Small intestine (tissue), 7 donors: ENCODE measurements around the gene GPC2. TPM values are rescaled to one million over a fixed set of nuclear protein-coding genes. Genes with fewer than 3 reads are reported as not detected.

Experiments
- DNase-seq, 2 donors: peaks; one replicate each; pipeline versions ENCODE4 v3.0.0 to v3.0.0-alpha.2; 2013
- FAIRE-seq: peaks from 2 replicates; lab custom pipeline; 2012; peaks lifted over from hg19 to GRCh38; lab: Jason Lieb, UNC
- H3K27ac ChIP-seq, 3 donors: one replicate each; pipeline ENCODE4 v1.5.1; 2013; ENCODE audit warnings: low read length in 2 of 3, mild to moderate bottlenecking in 2 of 3, control low read depth in 1 of 3, inconsistent platforms in 1 of 3, low read depth in 1 of 3, moderate library complexity in 1 of 3
- H3K27me3 ChIP-seq, 3 donors: one replicate each; pipeline ENCODE4 v1.6.1; 2013; ENCODE audit warnings: low read length in 3 of 3, inconsistent platforms in 1 of 3; ENCODE audit not compliant: control insufficient read depth in 3 of 3, insufficient read depth in 3 of 3
- H3K36me3 ChIP-seq, 3 donors: one replicate each; pipeline ENCODE4 v1.6.1; 2013; ENCODE audit warnings: low read length in 3 of 3, inconsistent platforms in 1 of 3, low read depth in 1 of 3, mild to moderate bottlenecking in 1 of 3, moderate library complexity in 1 of 3; ENCODE audit not compliant: control insufficient read depth in 3 of 3, insufficient read depth in 2 of 3
- H3K4me1 ChIP-seq, 3 donors: one replicate each; pipeline ENCODE4 v1.6.1; 2013; ENCODE audit warnings: low read length in 2 of 3, inconsistent platforms in 1 of 3, low read depth in 1 of 3, mild to moderate bottlenecking in 1 of 3, moderate library complexity in 1 of 3; ENCODE audit not compliant: control insufficient read depth in 3 of 3, insufficient read depth in 2 of 3
- H3K4me3 ChIP-seq, 3 donors: one replicate each; pipeline ENCODE4 v1.5.1; 2013; ENCODE audit warnings: low read length in 3 of 3, control low read depth in 1 of 3, inconsistent platforms in 1 of 3, low read depth in 1 of 3, mild to moderate bottlenecking in 1 of 3, moderate library complexity in 1 of 3
- H3K9me3 ChIP-seq, 2 donors: one replicate each; pipeline ENCODE4 v1.6.1; 2013; ENCODE audit warnings: low read depth in 1 of 2, low read length in 1 of 2; ENCODE audit not compliant: control insufficient read depth in 2 of 2, insufficient read depth in 1 of 2
- WGBS, 3 donors: extraction: QIAGEN DNeasy Blood & Tissue Kit; methylation state at CpG; one replicate each; pipeline ENCODE4 v1.1.7; 2013; 5-methylcytosine and 5-hydroxymethylcytosine counted together
- polyA plus RNA-seq, 4 donors: library from polyadenylated mRNA; stranded (reverse) in 3 of 4; unstranded in 1 of 4; fragments of 200-250 nt in 3 of 4; fragments of 120-200 nt in 1 of 4; gene quantifications; one replicate each; pipeline versions ENCODE4 v1.2.1 to v1.2.3, GENCODE V29; 2013
- donor health status: healthy with polysubstance abuse.
- donor health status: control.
- donor health status: control.
- donor health status: Bipolar disorder and iron deficiency.
- donor health status: healthy.

The GPC2 gene
- polyA plus RNA-seq, 4 donors, result 0.94 to 2.1 TPM; not detected in 2

DNA sequence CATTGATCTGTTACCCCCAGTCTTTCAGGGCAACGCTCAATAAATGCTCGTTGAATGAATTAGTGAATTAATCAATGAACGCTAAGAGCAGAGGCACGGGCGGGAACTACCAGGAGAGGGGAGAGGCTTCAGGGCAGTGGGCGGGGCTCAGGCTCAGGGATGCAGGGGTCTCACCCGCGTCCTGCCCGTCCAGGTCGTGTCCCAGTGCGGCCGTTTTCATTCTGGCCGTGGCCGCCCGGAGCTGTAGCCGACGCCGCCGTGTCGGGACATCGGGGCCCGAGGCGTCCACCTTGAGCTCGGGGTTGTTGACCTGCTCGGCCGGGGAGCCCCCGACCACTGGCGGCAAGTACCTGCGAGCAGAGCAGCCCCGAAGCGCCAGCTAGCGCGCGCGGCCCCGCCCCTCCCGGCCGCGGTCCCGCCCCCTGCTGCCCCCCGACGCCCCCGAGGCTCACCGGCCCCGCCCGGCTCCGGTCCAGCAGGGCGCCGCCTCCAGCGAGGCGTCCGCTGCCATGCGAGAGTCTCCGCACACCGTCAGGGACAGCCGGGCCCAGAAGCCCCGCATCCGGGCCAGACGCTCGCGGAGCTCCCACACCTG lies 6.0 kb downstream of the GPC2 start:
- 2 to 5% (median 3%) methylated on average over 38 to 61 of the region's 61 CpGs for WGBS, 3 donors
- Histone ChIP-seq H3K36me3 (no peaks in the 10 kb centered on the region), H3K4me1 (peaks cover 3 to 24% (median 4%) of the 10 kb centered on the region in 3 donors), H3K27me3 (peaks cover 0 to 39% (median 0%) of the 10 kb centered on the region in 3 donors), H3K4me3 (peak overlapping the region in 2 of 3 donors; percentile 27 to 54), H3K9me3 (no peaks in the 10 kb centered on the region), H3K27ac (no peak overlapping the region)
- DNase-seq (no peak), FAIRE-seq (no peak)

DNA sequence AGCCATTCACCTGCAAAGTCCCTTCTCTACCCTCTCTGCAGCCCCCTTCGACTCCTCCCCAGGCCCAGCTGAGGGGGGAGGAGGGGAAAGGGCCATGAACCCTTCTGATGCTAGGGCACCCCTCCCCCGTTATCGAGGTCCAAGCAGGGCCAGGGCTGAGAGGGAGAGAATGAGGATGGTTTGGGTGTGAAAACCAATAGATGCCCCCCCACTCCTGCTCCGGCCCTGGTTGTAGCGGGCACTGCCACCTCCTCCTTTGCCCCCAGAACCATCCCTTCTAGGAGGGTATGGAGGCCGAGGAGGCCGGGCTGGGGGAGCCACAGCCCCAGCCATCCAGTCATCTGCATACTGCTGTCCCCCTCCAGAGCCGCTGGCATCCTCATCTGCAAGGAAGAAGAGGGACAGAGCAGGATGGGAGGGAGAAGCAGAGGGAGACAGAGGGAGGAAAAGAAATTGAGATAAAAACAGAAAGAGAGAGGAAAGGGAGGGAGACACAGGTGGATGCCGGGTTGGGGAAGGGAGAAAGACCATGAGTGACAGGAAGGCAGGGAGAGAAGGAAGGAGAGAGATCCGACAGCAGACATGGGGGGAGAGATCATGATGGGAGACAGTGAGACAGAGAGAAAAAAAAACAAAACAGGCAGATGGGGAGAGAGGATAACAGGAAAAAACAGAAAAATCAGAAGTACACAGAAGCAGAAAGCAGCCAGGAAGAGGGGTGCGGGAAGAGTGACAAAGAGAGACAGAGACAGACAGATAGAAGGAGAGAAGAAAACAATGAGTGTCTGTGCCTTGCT lies 6.9 kb downstream of the GPC2 start:
- WGBS, 3 donors, result 85 to 89% (median 89%) methylated on average over 11 of the region's 11 CpGs
- no peak for DNase-seq
- H3K27me3 ChIP-seq, result peaks cover 0 to 39% (median 0%) of the 10 kb centered on the region in 3 donors

DNA sequence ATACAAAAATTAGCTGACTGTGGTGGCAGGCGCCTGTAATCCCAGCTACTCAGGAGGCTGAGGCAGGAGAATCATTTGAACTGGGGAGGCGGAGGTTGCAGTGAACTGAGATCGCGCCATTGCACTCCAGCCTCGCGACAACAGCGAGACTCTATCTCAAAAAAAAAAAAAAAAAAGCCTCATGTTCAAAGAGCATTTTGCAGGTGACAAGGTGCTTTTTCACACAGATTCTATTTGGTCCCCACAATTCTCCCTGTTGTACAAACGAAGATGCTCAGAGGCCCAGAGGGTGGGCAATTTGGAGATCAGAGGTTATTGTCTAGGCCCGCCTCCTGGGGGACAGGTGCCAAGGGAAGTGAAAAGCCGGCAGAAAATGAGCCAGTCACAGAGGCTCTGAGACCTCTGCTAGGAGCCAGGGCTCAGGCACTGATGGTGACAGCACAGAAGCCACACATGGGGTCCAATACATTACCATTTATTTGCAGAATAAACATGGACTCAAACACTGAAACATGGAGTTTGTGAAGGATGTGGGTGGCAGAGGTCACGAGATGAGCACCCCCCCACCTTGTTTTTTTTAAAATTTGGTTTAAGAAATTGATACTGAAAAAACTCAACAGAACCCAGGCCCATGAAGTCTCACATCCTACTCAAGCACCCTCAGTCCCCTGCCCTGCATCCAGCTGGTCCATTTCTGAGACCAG lies 7.9 kb downstream of the GPC2 start:
- WGBS, 3 donors, result 29 to 61% (median 45%) methylated on average over 11 of the region's 11 CpGs
- H3K4me3 ChIP-seq, result no peak overlapping the region
- DNase-seq (no peak), FAIRE-seq (no peak)
- H3K9me3 ChIP-seq, result no peaks in the 10 kb centered on the region
- no peaks in the 10 kb centered on the region for H3K36me3 ChIP-seq
- peaks cover 3 to 24% (median 4%) of the 10 kb centered on the region in 3 donors for H3K4me1 ChIP-seq
- no peak overlapping the region for H3K27ac ChIP-seq
- H3K27me3 ChIP-seq, result peaks cover 0 to 39% (median 0%) of the 10 kb centered on the region in 3 donors

More for the DNA sequence above, 6.9 kb downstream of the GPC2 start:
- no peaks in the 10 kb centered on the region for H3K9me3 ChIP-seq
- FAIRE-seq, result no peak
- no peak overlapping the region for H3K27ac ChIP-seq
- H3K4me1 ChIP-seq, result peaks cover 3 to 24% (median 4%) of the 10 kb centered on the region in 3 donors
- no peak overlapping the region for H3K4me3 ChIP-seq
- H3K36me3 ChIP-seq, result no peaks in the 10 kb centered on the region

GRCh38 chr7:100167912-100168323 lies 9.3 kb downstream of the GPC2 start:
- Histone ChIP-seq H3K27me3 (peaks cover 0 to 39% (median 0%) of the 10 kb centered on the region in 3 donors), H3K9me3 (no peaks in the 10 kb centered on the region), H3K27ac (peak overlapping the region in 2 of 3 donors; percentile 32 to 53), H3K4me1 (peaks cover 3 to 30% (median 4%) of the 10 kb centered on the region in 3 donors), H3K4me3 (peak overlapping the region in 1 of 3 donors; percentile 39), H3K36me3 (no peaks in the 10 kb centered on the region)
- whole genome bisulfite sequencing, 3 donors, result 0 to 5% (median 1%) methylated on average over 11 of the region's 11 CpGs
- DNase-seq (peak; percentile 46 to 56), FAIRE-seq (no peak)

DNA sequence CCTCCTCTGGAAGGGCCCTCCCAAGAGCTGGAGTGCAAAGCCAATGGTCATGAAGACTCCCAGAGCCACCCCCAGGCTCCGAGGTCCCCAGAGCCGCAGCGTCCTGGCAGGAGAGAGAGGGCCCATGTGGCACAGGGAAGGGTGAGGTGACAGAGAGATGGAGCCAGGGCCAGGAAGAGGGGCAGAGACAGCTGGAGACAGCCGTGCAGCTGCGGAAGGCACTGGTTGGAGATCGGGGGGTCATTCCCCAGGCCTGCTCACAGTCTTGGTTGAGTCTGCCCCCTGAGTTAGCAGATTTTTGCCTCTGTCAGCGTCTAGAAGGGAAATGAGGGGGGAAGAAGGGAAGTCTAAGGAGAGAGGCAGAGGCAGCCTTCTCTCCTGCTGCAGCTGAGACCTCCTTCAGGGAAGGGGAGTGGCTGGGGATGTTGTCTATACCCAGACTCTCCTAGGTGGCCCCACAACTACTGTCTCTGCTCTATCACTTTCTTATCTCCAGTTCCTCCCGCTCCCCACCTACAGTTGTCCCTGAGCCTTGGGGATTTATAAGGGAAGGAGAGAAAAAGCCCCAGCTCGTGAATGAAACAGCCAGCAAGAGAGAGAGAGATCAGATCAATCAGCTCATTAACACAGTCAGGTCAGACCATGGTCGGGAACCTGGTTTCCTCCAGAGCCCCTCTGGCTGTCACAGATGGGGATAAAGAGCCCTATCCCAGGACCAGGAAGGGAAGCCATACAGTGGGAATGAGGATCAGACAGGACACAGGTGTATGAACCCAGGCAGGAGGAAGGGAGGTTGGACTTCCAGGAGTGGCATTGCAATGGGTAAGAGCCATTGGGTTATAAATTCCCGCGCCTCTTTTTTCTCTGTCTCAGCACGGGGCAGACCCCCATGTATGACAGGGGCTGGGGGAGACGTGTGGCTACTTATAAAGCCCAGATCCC lies 9.9 kb downstream of the GPC2 start:
- H3K4me1 ChIP-seq, result peaks cover 3 to 32% (median 4%) of the 10 kb centered on the region in 3 donors
- peaks cover 0 to 38% (median 0%) of the 10 kb centered on the region in 3 donors for H3K27me3 ChIP-seq
- no peak overlapping the region for H3K27ac ChIP-seq
- WGBS, 3 donors, result 37 to 52% (median 40%) methylated on average over 12 to 14 of the region's 14 CpGs
- DNase-seq, result peak in 1 of 2 donors; percentile 45
- FAIRE-seq, result no peak
- no peaks in the 10 kb centered on the region for H3K36me3 ChIP-seq
- H3K4me3 ChIP-seq, result peak overlapping the region in 1 of 3 donors; percentile 39
- H3K9me3 ChIP-seq, result no peaks in the 10 kb centered on the region

DNA sequence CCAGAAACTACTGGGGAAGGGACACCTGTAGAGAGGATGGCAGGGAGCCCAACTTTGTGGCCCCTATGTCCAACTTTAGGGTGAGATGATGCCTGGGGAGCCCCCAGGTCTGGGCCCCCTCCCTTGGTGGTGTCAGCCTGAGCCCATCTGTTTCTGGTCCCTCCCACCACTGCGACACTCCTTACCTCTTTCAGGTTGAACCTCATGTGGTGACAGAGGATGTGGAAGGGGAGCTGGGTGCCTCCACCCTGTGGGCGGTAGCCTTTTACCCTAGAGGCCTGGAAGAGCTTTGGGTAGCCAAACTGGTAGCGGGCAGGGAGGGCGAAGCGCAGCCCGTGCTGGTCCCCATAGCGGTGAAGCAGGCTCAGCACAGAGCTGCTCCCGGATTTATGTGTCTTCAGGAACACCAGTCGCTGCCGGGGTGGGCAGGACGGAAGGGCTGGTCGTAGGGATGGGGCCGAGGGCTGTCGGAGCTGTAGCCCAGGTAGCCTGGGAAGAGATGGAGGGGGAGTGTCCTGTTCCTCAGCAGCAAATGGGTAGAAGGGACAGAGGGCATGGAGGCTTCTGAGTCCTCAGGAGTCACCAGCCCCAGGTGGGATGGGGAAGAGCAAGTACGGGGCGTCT lies 10.8 kb downstream of the GPC2 start:
- Histone ChIP-seq H3K36me3 (no peaks in the 10 kb centered on the region), H3K27ac (no peak overlapping the region), H3K27me3 (peaks cover 0 to 31% (median 0%) of the 10 kb centered on the region in 3 donors), H3K4me3 (no peak overlapping the region), H3K9me3 (no peaks in the 10 kb centered on the region), H3K4me1 (peaks cover 3 to 32% (median 4%) of the 10 kb centered on the region in 3 donors)
- no peak for FAIRE-seq
- WGBS, 3 donors, result 73 to 86% (median 74%) methylated on average over 16 of the region's 16 CpGs
- DNase-seq, result no peak

DNA sequence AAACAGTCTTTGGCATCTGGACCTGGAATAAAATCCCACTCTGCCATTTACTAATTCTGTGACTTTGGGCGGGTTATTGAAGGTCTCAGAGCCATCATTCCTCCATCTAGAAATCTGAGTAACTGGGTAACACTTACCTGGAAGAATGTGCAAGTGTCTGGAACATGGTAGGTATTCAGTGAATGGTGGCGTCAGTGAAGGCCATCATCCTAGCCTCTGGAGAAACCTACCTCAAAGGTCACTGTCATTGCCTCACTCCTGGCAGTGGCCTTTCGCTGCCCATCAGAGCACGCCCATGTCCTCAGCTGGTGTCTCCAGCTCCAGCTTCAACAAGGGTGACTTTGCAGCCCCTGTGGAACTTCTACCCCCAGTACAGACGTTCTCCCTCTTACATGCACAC lies 13.3 kb downstream of the GPC2 start:
- FAIRE-seq, result no peak
- peaks cover 0 to 31% (median 3%) of the 10 kb centered on the region in 3 donors for H3K4me1 ChIP-seq

More for the DNA sequence above, 13.3 kb downstream of the GPC2 start:
- Histone ChIP-seq H3K9me3 (no peaks in the 10 kb centered on the region), H3K27me3 (peaks cover 0 to 14% (median 0%) of the 10 kb centered on the region in 3 donors), H3K27ac (no peak overlapping the region), H3K36me3 (no peaks in the 10 kb centered on the region), H3K4me3 (no peak overlapping the region)
- DNase-seq, result no peak
- WGBS, 3 donors, result 88 to 94% (median 89%) methylated on average over 5 of the region's 5 CpGs
